SK-N-SH (cell line): ENCODE data around the gene CPNE4. TPM values are rescaled to one million over a fixed set of nuclear protein-coding genes. Genes with fewer than 3 reads are reported as not detected.
A peak's percentile ranks its signal among the peaks of the same experiment; 100 is the strongest.

Experiments used
- CTCF ChIA-PET: fragments of 300-600, 350-600 bp; formaldehyde crosslinking; extraction: SDS; loops from one replicate; lab custom pipeline; 2021; lab: Yijun Ruan, JAX
- POLR2A ChIA-PET: fragments of 350-600 bp; sonication (Branson Sonifier 250); formaldehyde crosslinking; extraction: SDS; loops from one replicate; lab custom pipeline; 2020; ENCODE audit warnings: antibody characterized with exemption, inconsistent platforms; lab: Yijun Ruan, JAX
- DNase-seq: peaks from one replicate; pipeline ENCODE4 v3.0.0; 2012
- H2AFZ ChIP-seq: fragments of 200-600 bp; sonication (generic); 2 replicates; pipeline ENCODE4 v1.8.1; 2016; ENCODE audit warnings: antibody characterized with exemption, mild to moderate bottlenecking, low read depth
- H3F3A ChIP-seq: fragments of 200-600 bp; sonication (generic); replicated peaks from 2 replicates; pipeline ENCODE3; 2016; ENCODE audit warnings: antibody characterized with exemption, mild to moderate bottlenecking; ENCODE audit not compliant: insufficient read depth
- H3K27ac ChIP-seq, 2 experiments: fragments of 200-500 bp in 1 of 2; fragments of 200-600 bp in 1 of 2; sonication (Bioruptor generic) in 1 of 2; sonication (generic), shearing (Covaris generic) in 1 of 2; 2 replicates each; pipeline versions ENCODE4 v1.5.1 to v1.6.1; 2014 to 2016; ENCODE audit warnings: low read depth in 2 of 2, inconsistent platforms in 1 of 2, low read length in 1 of 2, mild to moderate bottlenecking in 1 of 2, mixed read lengths in 1 of 2
- H3K27me3 ChIP-seq: fragments of 200-600 bp; sonication (generic), shearing (Covaris generic); 2 replicates; pipeline ENCODE4 v1.6.1; 2016; ENCODE audit warnings: mixed run types; ENCODE audit not compliant: insufficient read depth
- H3K36me3 ChIP-seq, 2 experiments: fragments of 200-500 bp in 1 of 2; fragments of 200-600 bp in 1 of 2; sonication (Bioruptor generic) in 1 of 2; sonication (generic) in 1 of 2; replicated peaks in 1 of 2; 2 replicates each; pipeline versions ENCODE3 to v1.5.1; 2014 to 2016; ENCODE audit warnings: low read length in 1 of 2, mild to moderate bottlenecking in 1 of 2; ENCODE audit not compliant: insufficient read depth in 2 of 2, control insufficient read depth in 1 of 2
- H3K4me1 ChIP-seq, 2 experiments: fragments of 200-500 bp in 1 of 2; fragments of 200-600 bp in 1 of 2; sonication (Bioruptor generic) in 1 of 2; sonication (generic), shearing (Covaris generic) in 1 of 2; 2 replicates each; pipeline versions ENCODE4 v1.5.1 to v1.6.1; 2014 to 2016; ENCODE audit warnings: low read depth in 1 of 2, low read length in 1 of 2, mixed run types in 1 of 2; ENCODE audit not compliant: insufficient read depth in 2 of 2, control insufficient read depth in 1 of 2
- H3K4me2 ChIP-seq: fragments of 200-600 bp; sonication (generic), shearing (Covaris generic); 2 replicates; pipeline ENCODE4 v1.6.1; 2017; ENCODE audit warnings: mixed run types
- H3K4me3 ChIP-seq, 2 experiments: fragments of 200-500 bp in 1 of 2; fragments of 200-600 bp in 1 of 2; sonication (Bioruptor generic) in 1 of 2; sonication (generic), shearing (Covaris generic) in 1 of 2; 2 replicates each; pipeline versions ENCODE4 v1.5.1 to v1.8.1; 2014 to 2016; ENCODE audit warnings: low read depth in 2 of 2, inconsistent platforms in 1 of 2, low read length in 1 of 2, mild to moderate bottlenecking in 1 of 2, mixed read lengths in 1 of 2, moderate library complexity in 1 of 2
- H3K79me2 ChIP-seq: fragments of 200-600 bp; sonication (generic); 2 replicates; pipeline ENCODE4 v1.8.1; 2017; ENCODE audit warnings: mild to moderate bottlenecking; ENCODE audit not compliant: insufficient read depth
- H3K9ac ChIP-seq: fragments of 200-600 bp; sonication (generic); 2 replicates; pipeline ENCODE4 v1.6.1; 2017; ENCODE audit warnings: mixed run types
- H3K9me2 ChIP-seq: fragments of 200-600 bp; sonication (generic); 2 replicates; pipeline ENCODE4 v1.6.1; 2017; ENCODE audit warnings: mixed run types
- H3K9me3 ChIP-seq: fragments of 200-600 bp; sonication (generic); 2 replicates; pipeline ENCODE4 v1.6.1; 2017; ENCODE audit warnings: mixed run types, mild to moderate bottlenecking, moderate library complexity
- H4K20me1 ChIP-seq: fragments of 200-600 bp; sonication (generic); 2 replicates; pipeline ENCODE4 v1.6.1; 2017; ENCODE audit warnings: mild to moderate bottlenecking, mixed run types; ENCODE audit not compliant: insufficient read depth
- CHD2 ChIP-seq: fragments of 150-350 bp; IDR thresholded peaks from 2 replicates; pipeline ENCODE4 v1.6.1; 2018; ENCODE audit warnings: low read length; ENCODE audit not compliant: partially characterized antibody
- EP300 ChIP-seq, 2 experiments: IDR thresholded peaks; 2 replicates each; pipeline versions ENCODE4 v1.4.0 to v1.6.1; 2012; ENCODE audit warnings: borderline replicate concordance in 1 of 2, low read depth in 1 of 2, low read length in 1 of 2
- EZH2phosphoT487 ChIP-seq: fragments of 200-600 bp; sonication (generic); IDR thresholded peaks from 2 replicates; pipeline ENCODE4 v1.6.1; 2017; ENCODE audit warnings: low read depth, mixed run types, mild to moderate bottlenecking, antibody characterized with exemption, moderate library complexity, borderline replicate concordance
- FOSL2 ChIP-seq: IDR thresholded peaks from 2 replicates; pipeline ENCODE4 v1.4.0; 2012; ENCODE audit warnings: low read depth, mild to moderate bottlenecking, moderate library complexity, borderline replicate concordance
- FOXJ3 ChIP-seq: sonication (generic); formaldehyde crosslinking; IDR thresholded peaks from 2 replicates; pipeline ENCODE4 v1.5.1; 2020; ENCODE audit warnings: mild to moderate bottlenecking, missing genetic modification reagents
- MXI1 ChIP-seq: IDR thresholded peaks from 2 replicates; pipeline ENCODE4 v1.6.1; 2012; ENCODE audit warnings: mild to moderate bottlenecking, low read depth, low read length, improper control_type of control experiment
- NFIC ChIP-seq: IDR thresholded peaks from 2 replicates; pipeline ENCODE4 v1.4.0; 2012; ENCODE audit warnings: borderline replicate concordance
- NRF1 ChIP-seq: IDR thresholded peaks from 2 replicates; pipeline ENCODE4 v1.6.1; 2012; ENCODE audit warnings: low read depth, mild to moderate bottlenecking, low read length
- RAD21 ChIP-seq: IDR thresholded peaks from 2 replicates; pipeline ENCODE4 v1.6.1; 2012; ENCODE audit warnings: mild to moderate bottlenecking, low read length
- REST ChIP-seq: IDR thresholded peaks from 2 replicates; pipeline ENCODE4 v1.6.1; 2012; ENCODE audit warnings: mild to moderate bottlenecking, low read depth, low read length, moderate library complexity
- RFX5 ChIP-seq: IDR thresholded peaks from 2 replicates; pipeline ENCODE4 v1.6.1; 2012; ENCODE audit warnings: mild to moderate bottlenecking, improper control_type of control experiment, low read length
- RXRA ChIP-seq: IDR thresholded peaks from 2 replicates; pipeline ENCODE4 v1.4.0; 2012; ENCODE audit warnings: low read depth, mild to moderate bottlenecking, borderline replicate concordance
- SIN3A ChIP-seq: IDR thresholded peaks from 2 replicates; pipeline ENCODE4 v1.6.1; 2012; ENCODE audit warnings: low read depth, mild to moderate bottlenecking, low read length, moderate library complexity, borderline replicate concordance
- TCF12 ChIP-seq: IDR thresholded peaks from 2 replicates; pipeline ENCODE4 v1.4.0; 2012
- USF2 ChIP-seq: fragments of 150-350 bp; IDR thresholded peaks from 2 replicates; pipeline ENCODE4 v1.6.1; 2017; ENCODE audit warnings: antibody characterized with exemption, low read length, low read depth, borderline replicate concordance
- YY1 ChIP-seq: IDR thresholded peaks from 2 replicates; pipeline ENCODE4 v1.4.0; 2012; ENCODE audit warnings: low read depth, mild to moderate bottlenecking
- WGBS: methylation state at CpG from one replicate; pipeline ENCODE4 v1.1.6; 2017; ENCODE audit warnings: low lambda C conversion rate; 5-methylcytosine and 5-hydroxymethylcytosine counted together
- polyA plus RNA-seq, 3 experiments: library from polyadenylated mRNA; depleted of rRNA; stranded (reverse); fragments of >200 nt; gene quantifications; 2 replicates each; pipeline ENCODE4 v1.2.3, GENCODE V29; 2012
- TF ChIP-seq, protein P1 (sequence below): fragments of 150-350 bp; IDR thresholded peaks from 2 replicates; pipeline ENCODE4 v1.6.1; 2016; ENCODE audit warnings: mild to moderate bottlenecking, low read depth, low read length
- TF ChIP-seq, protein P2 (sequence below): IDR thresholded peaks from 2 replicates; pipeline ENCODE4 v1.4.0; 2012; ENCODE audit warnings: low read depth

Gene CPNE4
- polyA plus RNA-seq, 1 of the 3 experiments (the other 2 are of a cell fraction), result not detected

DNA sequence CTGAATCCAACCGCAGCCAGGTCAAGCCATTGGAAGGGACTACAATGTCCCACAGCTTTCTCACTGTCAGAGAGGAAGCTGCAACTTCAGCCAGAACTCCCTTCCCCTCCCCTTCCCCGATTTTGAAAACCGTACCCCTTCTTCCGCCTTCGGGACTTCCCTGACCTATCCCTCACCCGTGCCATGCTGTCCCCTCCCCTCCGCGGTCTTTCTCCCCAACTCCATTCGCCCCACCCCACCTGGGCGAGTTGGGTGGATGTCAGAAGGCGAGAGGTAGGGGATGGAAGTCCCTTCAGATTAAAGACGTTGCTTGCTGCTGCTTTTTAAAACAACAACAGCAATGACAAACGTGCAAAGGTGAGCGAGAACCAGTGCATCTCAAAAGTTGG, 723 bp downstream of the CPNE4 start:
- TF ChIP-seq REST (no peak), SIN3A (no peak), CHD2 (no peak), USF2 (no peak), FOSL2 (no peak), NFIC (no peak), EZH2phosphoT487 (no peak), EP300 (IDR thresholded peaks at IDR 0.05; ENCODE audit: borderline replicate concordance in 1 of 2, low read depth in 1 of 2, low read length in 1 of 2) (no peak), FOXJ3 (CRISPR knock-in tag) (no peak), RXRA (no peak), RAD21 (no peak), NRF1 (no peak), TCF12 (no peak), RFX5 (no peak), YY1 (no peak), MXI1 (no peak)
- TF ChIP-seq, protein P1, sequence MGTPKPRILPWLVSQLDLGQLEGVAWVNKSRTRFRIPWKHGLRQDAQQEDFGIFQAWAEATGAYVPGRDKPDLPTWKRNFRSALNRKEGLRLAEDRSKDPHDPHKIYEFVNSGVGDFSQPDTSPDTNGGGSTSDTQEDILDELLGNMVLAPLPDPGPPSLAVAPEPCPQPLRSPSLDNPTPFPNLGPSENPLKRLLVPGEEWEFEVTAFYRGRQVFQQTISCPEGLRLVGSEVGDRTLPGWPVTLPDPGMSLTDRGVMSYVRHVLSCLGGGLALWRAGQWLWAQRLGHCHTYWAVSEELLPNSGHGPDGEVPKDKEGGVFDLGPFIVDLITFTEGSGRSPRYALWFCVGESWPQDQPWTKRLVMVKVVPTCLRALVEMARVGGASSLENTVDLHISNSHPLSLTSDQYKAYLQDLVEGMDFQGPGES, result no peak
- TF ChIP-seq, protein P2, sequence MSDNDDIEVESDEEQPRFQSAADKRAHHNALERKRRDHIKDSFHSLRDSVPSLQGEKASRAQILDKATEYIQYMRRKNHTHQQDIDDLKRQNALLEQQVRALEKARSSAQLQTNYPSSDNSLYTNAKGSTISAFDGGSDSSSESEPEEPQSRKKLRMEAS, result no peak
- peaks cover 0 to 12% of the 10 kb centered on the region in 2 experiments; a peak in 1 of 4 replicates for H3K4me1 ChIP-seq
- H3K9ac ChIP-seq, result no peak overlapping the region
- H3K36me3 ChIP-seq, result no peaks in the 10 kb centered on the region
- no peaks in the 10 kb centered on the region for H3K79me2 ChIP-seq
- POLR2A ChIA-PET, result interaction anchor here (0.6 kb wide), 1 partner anchor 180 kb away, joined by 4 read pairs; no protein-coding TSS in a partner anchor
- peak; percentile 23 for DNase-seq
- H3K9me2 ChIP-seq, result no peaks in the 10 kb centered on the region
- WGBS, result 5% methylated on average over 14 of the region's 14 CpGs
- no peaks in the 10 kb centered on the region; the same call in 1 of the 2 replicates for H3K27me3 ChIP-seq
- H4K20me1 ChIP-seq, result no peaks in the 10 kb centered on the region
- no peaks in the 10 kb centered on the region for H3F3A ChIP-seq
- CTCF ChIA-PET, result interaction anchor here (0.6 to 4.1 kb wide), 70 partner anchors 9 to 1032 kb away, joined by 3 to 58 read pairs (median 4); partner anchors contain the start of genes ASTE1 and NEK11
- H3K4me3 ChIP-seq, result peak overlapping the region in 1 of 2 experiments; percentile 45; a peak in 3 of 4 replicates
- H3K4me2 ChIP-seq, result peak overlapping the region; percentile 69; the same call in 1 of the 2 replicates
- H3K27ac ChIP-seq, result no peak overlapping the region
- H3K9me3 ChIP-seq, result no peaks in the 10 kb centered on the region
- no peak overlapping the region for H2AFZ ChIP-seq
